A172 (cell line): ENCODE results near the gene CEP68. TPM values are rescaled to one million over a fixed set of nuclear protein-coding genes. Genes with fewer than 3 reads are reported as not detected.
A peak's percentile ranks its signal among the peaks of the same experiment; 100 is the strongest.
"Not testable (repeated sequence)": the region's sequence is repeated elsewhere in the genome, so short reads cannot be mapped to it uniquely, and the experiment has no call there.

Source experiments
- DNase-seq: peaks from one replicate; pipeline ENCODE4 v3.0.0-alpha.2; 2015; ENCODE audit warnings: low spot score
- total RNA-seq: library from RNA; depleted of rRNA; stranded (reverse); fragments of >200 nt; shearing (Covaris generic); gene quantifications from 2 replicates; pipeline ENCODE4 v1.2.3, GENCODE V29; 2014; rRNA removed

CEP68 gene
- total RNA-seq, 1 experiment from 2014 or later = 6.0 TPM

GRCh38 chr2:65129826-65130663, 73.8 kb downstream of the CEP68 start, which contains the start of gene RAB1A:
Gene RAB1A, minus strand, starts transcription at chr2:65130106. Its CDS starts 191 bp downstream, at chr2:65129915.
- peak; percentile 99 for DNase-seq

GRCh38 chr2:65130664-65131175, 74.5 kb downstream of the CEP68 start:
- DNase-seq = peak; percentile 56

GRCh38 chr2:65132930-65133329, 76.7 kb downstream of the CEP68 start:
- DNase-seq = not testable (repeated sequence)

GRCh38 chr2:65133626-65134025, 77.4 kb downstream of the CEP68 start:
- DNase-seq = no peak

- no peak for DNase-seq
Measured at GRCh38 chr2:65134158-65134557, 77.9 kb downstream of the CEP68 start.

- DNase-seq = no peak
Measured at GRCh38 chr2:65136253-65136652, 80.0 kb downstream of the CEP68 start.

Other genes starting within 250 kb of the CEP68 start
- 9.8 and 10.9 TPM in 2 replicates for gene SLC1A4, start 67.0 kb upstream of the CEP68 start, total RNA-seq
- 143 and 156 TPM in 2 replicates for gene RAB1A, start 73.7 kb downstream of the CEP68 start, total RNA-seq
- gene ACTR2, start 171.4 kb downstream of the CEP68 start, total RNA-seq = 93.3 and 103 TPM in 2 replicates